Hindlimb muscle (tissue), 1 donor: ENCODE data around the gene YPEL3. TPM values are rescaled to one million over a fixed set of nuclear protein-coding genes. Genes with fewer than 3 reads are reported as not detected.
A peak's percentile ranks its signal among the peaks of the same experiment; 100 is the strongest.

Experiments used
- DNase-seq: peaks from one replicate; pipeline ENCODE4 v3.0.0-alpha.2; 2013
- polyA plus RNA-seq: library from polyadenylated mRNA; unstranded; fragments of 120-200 nt; gene quantifications from one replicate; pipeline ENCODE4 v1.2.1, GENCODE V29; 2013; ENCODE audit not compliant: insufficient read length

YPEL3 gene
- polyA plus RNA-seq, 1 donor: 42.8 TPM

DNA sequence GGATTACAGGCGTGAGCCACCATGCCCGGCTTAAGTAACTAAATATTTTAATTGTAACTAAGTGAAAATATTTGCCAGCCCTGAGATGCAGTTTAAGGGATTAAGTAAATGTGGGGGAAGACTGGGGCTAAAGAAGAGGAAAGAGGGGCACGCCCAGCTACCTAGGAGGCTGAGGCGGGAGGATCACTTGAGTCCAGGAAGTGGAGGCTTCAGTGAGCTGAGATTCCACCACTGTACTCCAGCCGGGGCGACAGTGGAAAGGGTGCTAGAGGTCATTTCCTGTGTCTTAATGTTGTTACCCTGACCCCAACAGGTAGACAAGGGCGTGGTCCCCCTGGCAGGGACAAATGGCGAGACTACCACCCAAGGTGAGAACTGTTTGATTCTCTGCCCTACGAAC lies 27.7 kb downstream of the YPEL3 start:
- no peak for DNase-seq

DNA sequence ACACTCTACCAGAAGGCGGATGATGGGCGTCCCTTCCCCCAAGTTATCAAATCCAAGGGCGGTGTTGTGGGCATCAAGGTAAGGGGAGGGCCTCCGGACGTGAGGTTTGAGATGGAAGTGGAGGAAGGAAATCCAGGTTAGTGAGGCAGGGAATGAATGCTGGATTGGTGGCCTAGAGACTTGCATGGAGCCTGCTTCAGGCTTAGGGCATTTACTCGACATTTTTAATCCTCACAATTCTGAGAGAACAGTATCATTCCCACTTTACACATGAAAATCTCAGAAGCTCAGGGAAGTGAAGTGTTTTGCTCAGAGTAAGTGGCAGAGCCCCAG lies 28.5 kb downstream of the YPEL3 start:
- DNase-seq: no peak

DNA sequence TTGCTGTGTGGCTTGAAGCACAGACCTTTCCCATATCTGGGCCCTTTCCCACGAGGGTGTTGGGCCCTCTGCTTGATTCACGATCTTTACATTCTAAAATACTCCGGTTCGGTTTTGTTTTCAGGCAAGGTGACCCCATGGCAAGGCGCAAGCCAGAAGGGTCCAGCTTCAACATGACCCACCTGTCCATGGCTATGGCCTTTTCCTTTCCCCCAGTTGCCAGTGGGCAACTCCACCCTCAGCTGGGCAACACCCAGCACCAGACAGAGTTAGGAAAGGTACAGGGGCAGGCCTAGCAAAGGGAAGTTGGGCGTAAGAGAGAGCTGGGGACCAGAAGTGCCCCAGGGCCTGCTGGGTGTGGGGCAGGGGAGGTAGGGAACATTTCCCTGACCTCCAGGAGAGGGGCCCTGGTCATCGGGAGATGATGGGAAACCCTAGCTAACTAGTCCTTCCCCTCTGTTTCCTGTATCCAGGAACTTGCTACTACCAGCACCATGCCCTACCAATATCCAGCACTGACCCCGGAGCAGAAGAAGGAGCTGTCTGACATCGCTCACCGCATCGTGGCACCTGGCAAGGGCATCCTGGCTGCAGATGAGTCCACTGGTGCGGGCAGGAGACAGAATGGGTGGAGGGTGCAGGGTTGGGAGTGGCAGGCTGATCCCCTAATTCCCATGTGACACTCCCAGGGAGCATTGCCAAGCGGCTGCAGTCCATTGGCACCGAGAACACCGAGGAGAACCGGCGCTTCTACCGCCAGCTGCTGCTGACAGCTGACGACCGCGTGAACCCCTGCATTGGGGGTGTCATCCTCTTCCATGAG lies 29.0 kb downstream of the YPEL3 start:
- DNase-seq: no peak

DNA sequence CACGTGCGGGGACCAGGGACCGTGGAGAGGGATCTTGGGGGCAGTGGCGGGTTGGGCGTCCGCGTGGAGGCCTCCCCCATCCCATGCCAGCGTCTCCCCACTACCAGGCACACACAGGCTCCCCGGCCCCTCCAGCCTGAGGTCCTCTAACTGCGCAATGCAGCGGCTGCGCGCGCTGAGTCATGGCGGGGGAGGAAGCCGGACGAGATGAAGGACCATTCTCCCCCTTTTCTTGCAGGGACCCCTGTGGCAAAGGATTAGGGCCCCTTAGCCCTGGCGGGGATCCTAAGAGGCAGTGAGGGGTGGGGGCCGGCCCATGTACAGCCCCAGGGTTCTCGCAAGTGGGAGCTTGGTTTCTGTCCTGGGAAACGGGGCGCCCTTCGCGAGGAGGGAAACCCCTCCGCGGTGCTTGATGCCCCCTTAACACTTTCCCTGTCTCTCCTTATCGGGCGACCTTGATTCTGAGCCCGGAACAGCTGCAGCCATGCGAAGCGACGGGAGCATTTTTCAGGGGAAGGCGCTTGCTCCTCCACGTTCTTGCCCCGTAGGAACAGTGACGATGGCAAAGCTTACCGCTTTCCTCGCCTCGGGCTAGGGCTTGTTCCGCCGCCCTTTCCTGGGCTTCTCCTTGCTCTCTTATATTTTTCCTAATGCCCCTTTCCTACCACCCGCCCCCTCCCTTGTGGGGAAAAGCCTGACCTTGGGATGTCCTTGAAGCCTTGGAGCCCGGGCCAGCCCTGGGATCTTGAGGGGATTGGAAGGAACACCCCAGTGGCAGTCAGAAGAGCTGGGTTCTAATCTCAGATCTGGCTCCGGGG lies 29.9 kb downstream of the YPEL3 start:
- DNase-seq: no peak

DNA sequence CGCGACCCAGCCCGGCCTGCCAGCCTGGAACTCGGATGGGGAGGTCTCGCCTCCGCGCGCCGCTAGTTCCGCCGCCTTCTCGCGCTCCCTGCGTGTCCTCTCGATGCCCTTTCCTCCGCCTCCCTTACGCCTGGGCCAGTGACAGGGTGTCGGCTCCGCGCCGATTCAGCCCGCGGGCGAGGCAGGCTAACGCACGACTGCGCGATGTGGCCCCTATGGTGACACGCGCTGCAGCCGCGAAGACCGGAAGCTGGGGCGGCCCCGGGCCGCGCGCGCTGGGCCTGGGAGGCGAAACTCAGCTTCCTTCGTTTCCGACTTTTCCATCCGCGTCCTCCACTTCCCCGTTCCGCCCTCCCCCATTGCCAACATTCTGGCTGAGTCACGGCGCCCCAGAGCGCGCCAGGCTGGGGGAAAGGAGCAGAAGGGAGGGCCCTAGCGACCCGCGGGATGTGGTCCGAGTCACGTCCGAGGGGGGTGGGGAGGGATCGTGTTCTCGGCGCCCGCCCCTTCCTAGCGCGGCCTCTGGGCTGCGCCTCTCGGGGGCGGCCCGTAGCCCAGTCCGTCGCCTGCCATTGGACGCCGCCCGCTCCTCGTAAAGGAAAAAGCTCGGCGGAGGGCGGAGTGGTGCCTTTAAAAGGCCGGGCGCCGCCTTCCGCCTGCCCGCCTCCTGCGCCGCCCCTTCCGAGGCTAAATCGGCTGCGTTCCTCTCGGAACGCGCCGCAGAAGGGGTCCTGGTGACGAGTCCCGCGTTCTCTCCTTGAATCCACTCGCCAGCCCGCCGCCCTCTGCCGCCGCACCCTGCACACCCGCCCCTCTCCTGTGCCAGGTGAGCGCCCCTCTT lies 30.7 kb downstream of the YPEL3 start, which contains the start of gene ALDOA:
ALDOA (plus strand) TSS at position 659 of the 841 bp plus-strand sequence. CDS start 1,138 bp downstream, outside the sequence.
- DNase-seq: peak; percentile 99

DNA sequence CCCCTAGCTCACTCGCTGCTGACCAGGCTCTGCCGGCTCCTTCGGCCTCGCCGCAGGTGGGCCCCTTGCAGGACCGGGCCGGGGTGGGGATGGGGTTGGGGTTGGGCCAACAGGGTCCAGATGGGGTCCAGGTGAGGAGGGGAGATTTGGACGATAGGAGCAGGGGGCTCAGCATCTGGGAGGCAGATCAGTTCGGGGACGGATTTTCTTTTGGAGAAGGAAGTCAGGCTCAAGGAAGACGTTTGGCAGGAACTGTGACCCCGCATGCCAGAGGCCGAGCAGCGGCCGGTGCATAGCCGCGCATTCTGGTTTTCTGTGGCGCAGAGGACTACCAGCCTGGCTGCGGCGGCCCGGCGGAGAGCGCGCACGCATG lies 31.3 kb downstream of the YPEL3 start:
- DNase-seq: no peak

DNA sequence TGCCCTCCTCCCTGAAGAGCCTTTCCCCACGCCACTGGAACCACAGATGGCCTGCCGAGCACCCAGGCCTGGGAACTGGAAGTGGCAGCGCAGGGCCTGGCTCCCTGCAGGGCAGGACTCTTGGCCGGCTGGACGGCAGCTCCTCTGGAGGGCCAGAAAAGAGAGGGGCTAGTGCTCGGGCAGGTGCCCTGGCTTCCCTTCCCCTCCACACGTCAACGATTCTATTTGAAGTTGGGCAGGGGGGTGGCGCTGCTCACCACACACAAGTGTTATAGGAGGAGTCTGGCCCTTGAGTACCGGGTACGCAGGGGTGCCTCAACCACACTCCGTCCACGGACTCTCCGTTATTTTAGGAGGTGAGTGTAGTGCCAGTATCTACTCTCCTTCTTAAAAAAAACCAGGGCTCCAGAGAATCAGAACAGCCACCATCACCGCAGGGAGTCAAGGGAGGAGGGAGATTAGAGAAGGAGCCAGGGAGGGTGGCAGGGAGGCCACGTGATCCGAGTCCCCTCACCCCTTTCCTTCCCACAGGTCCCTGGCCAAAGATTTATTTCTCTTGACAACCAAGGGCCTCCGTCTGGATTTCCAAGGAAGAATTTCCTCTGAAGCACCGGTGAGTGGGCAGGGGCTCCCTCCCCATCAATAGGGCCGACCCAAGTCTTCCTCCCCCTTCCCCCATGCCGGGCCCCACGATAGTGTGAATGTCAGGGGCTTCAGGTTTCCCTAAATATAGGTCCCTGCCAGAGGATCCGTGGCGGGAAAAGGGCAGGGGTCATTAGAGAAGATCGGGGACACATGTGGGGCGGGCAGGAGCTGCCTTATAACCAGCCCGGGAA lies 31.9 kb downstream of the YPEL3 start:
- peak; percentile 66 for DNase-seq

DNA sequence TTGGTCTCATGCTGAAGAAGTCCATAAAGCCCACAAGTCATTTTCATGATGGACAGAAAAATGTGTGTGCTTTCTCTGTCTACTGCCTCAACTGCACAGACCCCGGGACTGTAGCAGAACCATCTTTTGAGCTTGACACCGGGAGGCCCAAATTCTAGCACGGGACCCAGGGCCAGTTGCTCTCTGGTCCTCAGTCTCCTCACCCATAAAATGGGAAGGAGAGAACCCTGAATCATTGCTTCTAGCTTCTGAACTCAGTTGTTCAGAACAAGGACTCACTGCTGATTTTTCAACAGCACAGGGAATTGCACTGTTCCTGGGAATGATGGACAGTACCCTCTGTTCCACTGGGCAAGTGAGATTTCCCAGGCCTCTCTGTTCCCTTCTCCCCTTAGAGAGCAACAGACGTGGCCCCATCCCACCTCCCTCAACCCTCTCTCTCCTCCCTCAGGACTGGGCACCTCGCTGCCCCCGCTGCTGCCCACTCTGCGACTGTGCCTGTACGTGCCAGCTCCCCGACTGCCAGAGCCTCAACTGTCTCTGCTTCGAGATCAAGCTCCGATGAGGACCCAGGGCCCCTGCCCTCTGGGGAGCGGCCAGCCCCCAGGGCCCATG lies 32.6 kb downstream of the YPEL3 start:
- no peak for DNase-seq

DNA sequence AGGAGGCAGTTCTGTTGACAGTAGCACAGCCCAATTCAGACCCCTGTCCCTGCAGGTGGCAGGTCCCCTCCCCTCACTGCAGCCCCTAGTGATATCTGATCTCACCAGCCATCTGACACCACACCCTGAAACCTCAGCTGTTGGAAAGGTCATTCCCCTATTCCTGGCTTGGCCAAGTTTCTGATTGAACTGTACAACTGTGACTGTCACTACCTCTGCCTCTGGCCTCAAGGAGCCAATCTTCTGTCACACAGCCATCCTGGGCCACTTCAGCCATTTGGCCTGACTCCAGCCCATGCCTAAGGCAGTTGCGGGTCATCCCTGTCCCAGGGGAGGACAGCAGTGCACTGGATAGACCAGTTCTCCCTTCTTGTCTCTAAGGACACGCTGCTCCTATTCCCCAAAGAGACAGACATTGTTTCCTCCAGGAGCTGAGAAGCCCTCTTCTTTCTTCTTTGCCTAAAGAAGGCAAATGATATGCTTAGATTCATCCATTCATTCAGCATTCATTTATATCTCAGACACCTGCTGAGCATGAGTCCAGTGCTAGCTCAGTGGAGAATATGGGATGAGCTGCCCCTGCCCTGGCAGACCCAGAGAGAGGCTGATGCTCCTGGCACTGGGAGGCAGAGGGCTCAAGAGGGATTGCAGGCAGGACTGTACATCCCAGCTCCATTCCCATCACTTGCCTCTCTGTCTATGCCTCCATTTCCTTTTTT lies 35.0 kb downstream of the YPEL3 start:
- DNase-seq: no peak

DNA sequence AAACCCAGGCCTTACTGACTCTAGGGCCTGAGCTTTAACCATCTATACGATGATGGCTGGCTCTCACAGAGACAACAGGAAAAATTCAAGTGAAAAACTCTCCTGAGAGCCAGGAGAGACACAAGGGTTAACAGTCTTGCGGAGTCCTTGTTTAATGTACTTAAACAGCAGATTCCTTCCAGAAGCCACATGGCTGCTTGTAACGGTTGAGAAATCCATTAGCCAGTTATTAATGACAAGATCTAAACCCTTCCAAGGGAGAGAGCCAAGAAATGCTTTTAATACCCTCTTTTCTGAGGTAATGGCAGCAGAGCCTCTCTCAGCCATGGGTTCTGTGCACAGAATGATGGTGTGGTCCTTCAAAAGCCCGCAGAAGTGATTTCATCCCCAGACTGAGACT lies 35.7 kb downstream of the YPEL3 start:
- no peak for DNase-seq

DNA sequence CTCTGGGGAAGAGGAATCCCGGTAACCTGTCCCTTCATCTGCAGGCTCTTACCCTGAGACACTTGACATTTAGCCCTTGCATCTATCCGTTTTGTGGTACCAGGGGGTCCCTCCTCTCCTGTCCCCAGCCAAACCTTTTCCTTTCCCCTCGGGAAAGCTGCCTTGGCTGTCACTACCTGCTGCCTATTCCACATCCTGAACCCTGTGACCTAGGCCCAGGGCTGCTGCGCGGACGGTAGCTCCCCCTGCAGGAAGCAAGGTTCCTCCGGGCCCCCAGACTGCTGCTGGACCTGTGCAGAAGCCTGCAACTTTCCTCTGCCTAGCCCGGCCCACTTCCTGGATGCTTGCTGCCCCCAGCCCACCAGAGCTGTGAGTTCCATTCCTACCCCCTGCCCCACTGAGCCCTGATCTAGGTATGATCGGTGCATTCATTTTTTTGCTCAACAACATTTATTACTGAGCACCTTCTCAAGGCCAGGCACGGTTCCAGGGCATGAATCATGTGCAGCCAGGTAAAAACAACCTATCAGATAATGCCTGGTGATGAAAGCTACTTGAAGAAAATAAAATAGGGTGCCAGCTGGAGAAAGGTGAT lies 41.0 kb downstream of the YPEL3 start:
- DNase-seq: no peak

DNA sequence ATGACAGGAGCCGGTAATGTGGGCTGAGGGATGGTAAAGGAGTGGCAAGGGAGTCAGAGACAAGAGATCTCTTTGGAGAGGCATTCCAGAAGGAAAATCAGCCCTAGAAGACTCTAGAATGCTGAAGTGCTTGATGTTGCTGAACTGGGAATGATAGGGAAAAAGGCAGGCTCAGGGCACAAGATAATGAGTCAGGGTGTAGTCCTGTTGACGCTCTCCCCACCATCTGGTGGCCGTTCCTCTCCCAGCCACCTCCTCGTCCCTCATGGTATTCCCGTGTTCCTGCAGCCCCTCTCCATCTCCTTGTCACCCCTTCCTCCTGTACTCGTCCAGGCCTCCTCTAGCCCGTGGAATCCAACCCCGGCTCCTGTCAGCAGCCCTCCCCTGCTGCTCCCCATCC lies 41.6 kb downstream of the YPEL3 start:
- DNase-seq: no peak

DNA sequence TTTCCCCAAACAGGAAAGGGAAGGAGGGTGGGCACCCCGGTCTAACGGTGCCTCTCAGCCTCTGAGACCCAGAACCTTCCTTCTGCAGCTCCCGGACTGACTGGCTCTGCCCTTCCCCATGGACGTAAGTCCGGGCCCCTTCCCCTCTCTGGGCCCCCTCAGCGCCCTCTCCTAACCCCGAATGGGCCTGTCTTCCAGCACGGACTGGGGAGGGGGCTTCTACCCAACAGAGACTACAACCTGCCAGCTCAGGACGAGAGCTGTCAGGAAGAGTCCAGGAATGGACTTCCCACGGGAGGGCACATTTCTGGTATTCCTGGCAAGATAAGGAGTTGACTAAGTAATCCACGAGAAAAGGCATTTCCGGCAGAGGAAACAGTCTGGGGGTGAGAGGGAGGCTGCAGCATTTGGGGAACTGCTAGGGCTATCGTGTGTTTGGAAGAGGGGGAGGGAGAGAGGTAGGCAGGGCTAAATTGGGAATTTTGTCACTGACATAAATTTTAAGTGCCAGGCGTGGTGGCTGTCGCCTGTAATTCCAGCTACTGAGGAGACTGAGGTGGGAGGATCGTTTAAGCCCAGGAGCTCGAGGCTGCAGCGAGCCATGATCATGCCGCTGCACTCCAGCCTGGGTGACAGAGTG lies 42.5 kb downstream of the YPEL3 start:
- DNase-seq: no peak

DNA sequence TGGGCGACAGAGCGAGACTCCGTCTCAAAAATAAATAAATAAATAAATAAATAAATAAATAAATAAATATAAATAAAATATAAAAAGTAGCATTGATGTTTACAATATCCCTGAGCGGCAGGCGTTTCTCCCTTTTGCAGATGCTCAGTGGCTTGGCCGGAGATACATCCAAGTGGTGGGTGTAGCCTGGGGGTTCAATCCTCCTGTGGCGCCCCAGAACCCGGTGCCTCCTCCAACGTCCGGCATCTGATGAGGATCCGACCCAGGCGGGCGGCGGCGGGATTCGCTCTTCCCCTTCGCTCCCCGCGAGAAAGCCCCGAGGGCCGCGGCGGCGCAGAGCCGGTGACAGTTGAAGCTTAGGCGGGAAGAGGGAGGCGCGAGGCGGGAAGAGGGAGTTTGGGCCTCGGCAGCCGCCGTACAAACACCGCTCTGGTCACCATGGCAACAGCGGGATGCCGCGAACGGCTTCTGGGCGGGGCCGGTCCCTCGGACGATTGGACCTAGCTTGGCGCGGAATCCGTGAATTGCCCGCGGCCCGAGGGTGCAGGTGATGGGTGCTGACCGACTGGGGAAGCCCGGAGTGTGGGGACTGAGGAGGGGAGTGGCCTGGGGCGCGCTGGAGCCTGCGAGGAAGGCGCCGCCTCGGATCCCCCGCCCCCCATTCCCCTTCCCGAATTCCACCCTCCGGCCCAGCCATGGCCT lies 43.2 kb downstream of the YPEL3 start:
- DNase-seq: peak; percentile 92

DNA sequence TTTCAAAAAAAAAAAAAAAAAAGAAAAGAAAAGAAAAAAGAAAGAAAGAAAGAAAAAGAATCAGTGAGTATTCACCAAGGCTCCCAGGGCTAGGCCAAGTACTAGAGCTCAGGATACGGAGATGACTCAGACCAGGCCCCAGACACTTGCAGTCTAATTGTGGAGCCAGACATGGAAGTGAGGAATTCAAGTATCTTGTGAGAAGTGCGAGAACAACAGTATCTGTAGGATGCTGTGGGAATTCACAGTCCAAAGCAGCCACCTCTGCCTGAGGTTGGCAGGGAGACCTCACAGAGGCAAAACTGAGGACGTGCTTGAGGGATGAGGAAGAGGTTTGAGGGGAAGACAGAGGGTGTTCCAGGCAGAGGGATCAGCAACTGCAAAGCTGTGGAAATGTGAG lies 44.5 kb downstream of the YPEL3 start:
- no peak for DNase-seq

DNA sequence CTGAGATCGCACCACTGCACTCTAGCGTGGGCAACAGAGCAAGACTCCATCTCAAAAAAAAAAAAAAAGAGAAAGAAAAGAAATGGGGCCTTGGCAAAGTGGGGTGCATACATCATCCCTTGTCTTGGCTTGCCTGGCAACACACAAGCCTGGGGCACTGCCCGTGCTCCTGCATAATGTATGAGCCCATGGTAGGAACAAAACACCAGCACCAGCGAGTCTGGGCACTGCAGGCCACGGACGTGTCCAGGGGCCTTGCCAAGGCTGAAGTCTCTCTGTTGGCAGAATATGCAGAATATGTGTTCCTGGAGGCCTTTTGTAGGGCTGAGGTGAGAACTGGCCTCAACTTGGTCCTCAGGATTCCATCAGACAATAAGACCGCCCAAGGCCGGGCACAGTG lies 46.1 kb downstream of the YPEL3 start:
- DNase-seq: no peak

DNA sequence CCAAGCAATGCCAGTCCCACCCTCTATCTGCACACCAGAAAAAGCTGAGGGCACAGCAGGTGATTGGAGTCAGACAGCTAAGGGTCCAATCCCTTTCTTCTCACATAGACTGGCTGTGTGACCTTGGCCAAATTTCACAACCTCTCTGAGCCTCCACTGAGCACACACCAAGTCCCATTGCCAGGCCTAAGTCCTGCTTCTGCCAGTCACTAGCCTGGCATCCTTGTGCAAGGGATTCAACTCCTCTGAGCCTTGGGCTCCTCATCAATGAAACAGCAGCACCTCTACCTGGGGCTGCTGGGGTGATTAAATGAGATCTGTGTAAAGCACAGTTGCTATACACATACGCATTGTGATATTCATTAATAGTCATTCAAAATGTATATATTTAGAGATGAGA lies 49.4 kb downstream of the YPEL3 start:
- no peak for DNase-seq

DNA sequence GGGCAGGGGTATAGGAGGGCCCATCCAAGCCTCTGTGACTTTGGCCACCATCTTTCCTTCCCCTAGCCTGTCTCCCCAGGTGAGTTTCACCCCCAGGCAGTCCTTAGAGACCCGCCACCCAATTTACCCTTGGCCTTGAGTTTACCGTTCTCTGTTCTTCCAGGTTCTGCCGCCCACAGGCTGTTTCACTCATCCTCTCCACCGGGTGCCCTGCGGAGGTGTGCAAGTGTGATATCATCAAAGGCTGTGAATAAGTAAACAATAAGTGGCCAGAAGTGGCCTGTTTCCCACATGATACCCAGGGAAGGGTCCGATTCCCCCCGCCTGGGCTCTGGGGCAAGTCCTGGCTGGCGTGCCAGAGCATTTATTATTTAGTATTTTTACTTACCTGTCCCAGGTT lies 49.8 kb downstream of the YPEL3 start:
- no peak for DNase-seq
